IPS-15b (cell line): ENCODE measurements around the gene GCLM.
"Not testable (repeated sequence)": the region's sequence is repeated elsewhere in the genome, so short reads cannot be mapped to it uniquely, and the experiment has no call there.

Experiments used
- H3K27me3 ChIP-seq: one replicate; pipeline ENCODE4 v1.6.1; 2013; ENCODE audit warnings: low read length; ENCODE audit not compliant: control insufficient read depth, insufficient read depth
- H3K36me3 ChIP-seq: one replicate; pipeline ENCODE4 v1.6.1; 2013; ENCODE audit warnings: low read length; ENCODE audit not compliant: control insufficient read depth, insufficient read depth
- H3K4me1 ChIP-seq: one replicate; pipeline ENCODE4 v1.6.1; 2013; ENCODE audit warnings: mild to moderate bottlenecking, low read length; ENCODE audit not compliant: control insufficient read depth, insufficient read depth
- H3K4me3 ChIP-seq: one replicate; pipeline ENCODE4 v1.5.1; 2013; ENCODE audit warnings: low read depth, low read length
- H3K9ac ChIP-seq: one replicate; pipeline ENCODE4 v1.6.1; 2013; ENCODE audit warnings: low read depth, mild to moderate bottlenecking, low read length
- H3K9me3 ChIP-seq: one replicate; pipeline ENCODE4 v1.6.1; 2013; ENCODE audit warnings: mild to moderate bottlenecking, low read length; ENCODE audit not compliant: control insufficient read depth, insufficient read depth

The GCLM gene, protein sequence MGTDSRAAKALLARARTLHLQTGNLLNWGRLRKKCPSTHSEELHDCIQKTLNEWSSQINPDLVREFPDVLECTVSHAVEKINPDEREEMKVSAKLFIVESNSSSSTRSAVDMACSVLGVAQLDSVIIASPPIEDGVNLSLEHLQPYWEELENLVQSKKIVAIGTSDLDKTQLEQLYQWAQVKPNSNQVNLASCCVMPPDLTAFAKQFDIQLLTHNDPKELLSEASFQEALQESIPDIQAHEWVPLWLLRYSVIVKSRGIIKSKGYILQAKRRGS

DNA sequence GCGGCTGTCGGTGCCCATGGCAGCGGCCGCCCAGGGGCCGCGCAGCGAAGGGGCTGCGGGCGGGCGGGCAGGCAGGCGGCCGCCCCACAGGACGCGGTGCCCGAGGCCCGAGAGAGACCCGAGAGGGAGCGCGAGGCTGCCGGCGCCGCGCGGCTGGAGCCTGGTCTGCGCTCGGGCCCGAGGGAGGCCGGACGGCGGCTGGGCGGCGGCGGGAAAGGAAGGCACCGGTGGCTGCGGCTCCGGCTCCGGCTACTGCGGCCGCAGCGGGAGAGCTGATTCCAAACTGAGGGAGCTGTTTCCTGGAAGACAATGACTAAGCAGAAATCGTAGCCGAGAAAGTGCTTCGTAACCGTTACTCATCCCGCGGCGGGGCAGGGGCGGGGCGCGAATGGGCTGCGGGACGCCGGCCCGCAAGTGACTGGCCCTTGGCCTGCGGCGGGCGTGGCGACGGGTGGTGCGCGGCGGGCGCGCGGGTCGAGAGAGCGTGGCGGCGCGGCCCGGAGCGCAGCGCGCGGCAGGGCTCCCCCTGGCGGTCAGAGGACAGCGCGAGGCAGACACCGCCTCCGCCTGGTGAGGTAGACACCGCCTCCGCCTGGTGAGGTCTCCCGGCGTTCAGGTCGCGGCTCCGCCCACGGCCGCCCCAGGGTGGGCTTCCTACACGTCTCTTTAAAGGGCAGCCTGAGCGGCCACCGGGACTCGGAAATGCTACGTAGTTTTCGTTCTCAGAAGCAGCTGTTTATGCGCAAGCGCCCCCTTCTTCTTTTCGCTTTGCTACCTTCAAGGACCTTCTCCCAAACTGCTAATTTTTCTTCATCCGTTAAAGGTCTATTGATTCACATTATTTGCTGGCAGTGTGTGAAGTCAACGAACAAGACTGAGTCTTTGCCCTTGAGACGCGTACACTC is at the start of gene GCLM:
TSS of gene GCLM (minus strand) at position 285 of the 905 bp plus-strand sequence. CDS start at position 18, 267 bp downstream.
- H3K4me1 ChIP-seq: no peaks in the 10 kb centered on the region

GRCh38 chr1:93958726-93959100 is 49.5 kb upstream of the GCLM start:
- Histone ChIP-seq H3K27me3 (no peaks in the 10 kb centered on the region), H3K36me3 (no peaks in the 10 kb centered on the region), H3K4me3 (no peak overlapping the region), H3K9me3 (peaks cover 2% of the 10 kb centered on the region), H3K4me1 (no peaks in the 10 kb centered on the region), H3K9ac (no peak overlapping the region)

More for the DNA sequence above, at the start of gene GCLM:
- peak within 1 kb of the TSS; percentile 71 for H3K4me3 ChIP-seq
- H3K9me3 ChIP-seq: no peaks in the 10 kb centered on the region
- peak within 1 kb of the TSS; percentile 54 for H3K9ac ChIP-seq
- no peaks in the 10 kb centered on the region for H3K36me3 ChIP-seq
- H3K27me3 ChIP-seq: peaks cover 6% of the 10 kb centered on the region

- Histone ChIP-seq H3K4me1 (no peaks in the 10 kb centered on the region), H3K9ac (no peak overlapping the region), H3K36me3 (no peaks in the 10 kb centered on the region), H3K27me3 (no peaks in the 10 kb centered on the region), H3K9me3 (peaks cover 2% of the 10 kb centered on the region), H3K4me3 (no peak overlapping the region)
Measured at GRCh38 chr1:93958032-93958725, 48.9 kb upstream of the GCLM start.

DNA sequence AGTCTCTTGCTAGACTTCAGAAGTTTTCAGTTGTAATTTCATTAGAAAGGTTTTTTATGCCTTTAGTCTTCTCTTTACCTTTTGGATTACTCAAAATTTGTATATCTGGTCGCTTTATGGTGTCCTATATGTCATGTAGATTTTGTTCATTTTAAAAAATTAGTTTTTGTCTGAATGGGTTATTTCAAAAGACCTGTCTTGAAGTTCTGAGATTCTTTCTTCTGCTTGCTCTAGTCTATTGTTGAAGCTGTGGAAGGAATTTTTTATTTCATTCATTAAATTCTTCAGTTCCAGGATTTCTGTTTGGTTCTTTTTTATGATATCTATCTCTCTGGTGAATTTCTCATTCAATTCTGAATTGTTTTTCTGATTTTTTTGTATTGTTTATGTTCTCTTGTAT is 46.5 kb upstream of the GCLM start:
- Histone ChIP-seq H3K9ac (no peak overlapping the region), H3K27me3 (no peaks in the 10 kb centered on the region)

DNA sequence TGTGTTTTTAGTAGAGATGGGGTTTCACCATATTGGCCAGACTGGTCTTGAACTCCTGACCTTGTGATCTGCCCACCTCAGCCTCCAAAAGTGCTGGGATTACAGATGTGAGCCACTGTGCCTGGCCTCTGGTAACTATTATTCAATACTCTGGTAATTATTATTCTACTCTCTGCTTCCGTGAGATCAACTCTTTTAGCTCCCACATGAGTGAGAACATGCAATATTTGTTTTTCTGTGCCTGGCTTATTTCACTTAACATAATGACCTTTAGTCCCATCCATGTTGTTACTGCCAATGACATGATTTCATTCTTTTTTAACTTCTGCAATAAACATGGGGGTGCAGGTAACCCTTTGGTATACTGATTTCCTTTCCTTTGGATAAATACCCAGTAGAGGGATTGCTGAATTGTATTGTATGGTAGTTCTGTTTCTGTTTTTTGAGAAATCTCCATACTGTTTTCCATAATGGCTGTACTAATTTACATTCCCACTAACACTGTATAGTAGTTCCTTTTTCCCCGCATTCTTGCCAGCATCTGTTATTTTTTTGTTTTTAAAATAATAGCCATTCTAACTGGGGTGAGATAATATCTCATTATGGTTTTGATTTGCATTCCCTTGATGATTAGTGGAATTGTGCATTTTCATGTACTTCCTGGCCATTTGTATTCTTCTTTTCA is 37.9 kb upstream of the GCLM start:
- H3K4me1 ChIP-seq, H3K9ac ChIP-seq, H3K27me3 ChIP-seq, H3K4me3 ChIP-seq, H3K36me3 ChIP-seq, H3K9me3 ChIP-seq: not testable (repeated sequence)

More for the DNA sequence above, 46.5 kb upstream of the GCLM start:
- Histone ChIP-seq H3K4me3 (no peak overlapping the region), H3K36me3 (no peaks in the 10 kb centered on the region), H3K9me3 (peaks cover 5% of the 10 kb centered on the region), H3K4me1 (no peaks in the 10 kb centered on the region)

DNA sequence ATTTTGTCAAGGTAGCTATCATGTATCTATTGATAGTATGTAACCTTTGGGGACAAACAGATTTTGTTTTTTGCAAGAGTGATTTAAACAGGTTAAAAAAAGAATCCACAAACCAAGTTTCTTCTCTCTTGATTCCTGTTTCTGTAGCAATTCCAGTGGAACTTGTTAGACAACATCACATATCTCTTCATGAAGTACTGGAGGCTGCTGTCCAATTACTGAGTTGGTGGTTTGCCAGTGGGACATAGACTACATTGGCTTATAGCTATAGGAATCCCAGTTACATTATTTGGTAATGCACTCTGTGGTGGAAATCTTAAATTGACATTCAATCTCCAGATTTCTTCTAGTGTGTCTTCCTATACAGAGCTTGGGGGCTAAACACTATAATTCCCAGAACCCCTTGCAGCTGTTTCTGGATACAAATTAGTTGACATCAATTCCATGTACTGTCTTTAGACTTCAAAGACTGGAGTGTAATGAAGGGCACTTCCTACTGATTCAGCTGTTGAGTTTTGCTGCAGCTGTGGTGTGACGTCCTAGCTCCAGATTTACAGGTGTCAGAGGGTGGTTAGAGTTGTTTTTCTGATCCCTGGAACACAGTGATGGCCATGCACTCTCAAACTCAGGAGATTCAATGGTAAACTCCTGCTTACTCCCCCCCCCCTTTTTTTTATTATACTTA is 29.4 kb upstream of the GCLM start:
- no peak overlapping the region for H3K4me3 ChIP-seq
- no peaks in the 10 kb centered on the region for H3K9me3 ChIP-seq
- no peaks in the 10 kb centered on the region for H3K4me1 ChIP-seq
- H3K27me3 ChIP-seq: no peaks in the 10 kb centered on the region
- no peaks in the 10 kb centered on the region for H3K36me3 ChIP-seq
- H3K9ac ChIP-seq: no peak overlapping the region

GRCh38 chr1:93937997-93938396 is 28.8 kb upstream of the GCLM start:
- H3K36me3 ChIP-seq: no peaks in the 10 kb centered on the region
- no peak overlapping the region for H3K4me3 ChIP-seq
- no peaks in the 10 kb centered on the region for H3K4me1 ChIP-seq
- no peaks in the 10 kb centered on the region for H3K27me3 ChIP-seq
- H3K9ac ChIP-seq: no peak overlapping the region
- H3K9me3 ChIP-seq: no peaks in the 10 kb centered on the region

GRCh38 chr1:93925206-93925605 is 16.0 kb upstream of the GCLM start:
- H3K9me3 ChIP-seq: no peaks in the 10 kb centered on the region
- H3K4me3 ChIP-seq: no peak overlapping the region
- H3K27me3 ChIP-seq: no peaks in the 10 kb centered on the region
- H3K36me3 ChIP-seq: no peaks in the 10 kb centered on the region
- H3K9ac ChIP-seq: no peak overlapping the region
- H3K4me1 ChIP-seq: no peaks in the 10 kb centered on the region

DNA sequence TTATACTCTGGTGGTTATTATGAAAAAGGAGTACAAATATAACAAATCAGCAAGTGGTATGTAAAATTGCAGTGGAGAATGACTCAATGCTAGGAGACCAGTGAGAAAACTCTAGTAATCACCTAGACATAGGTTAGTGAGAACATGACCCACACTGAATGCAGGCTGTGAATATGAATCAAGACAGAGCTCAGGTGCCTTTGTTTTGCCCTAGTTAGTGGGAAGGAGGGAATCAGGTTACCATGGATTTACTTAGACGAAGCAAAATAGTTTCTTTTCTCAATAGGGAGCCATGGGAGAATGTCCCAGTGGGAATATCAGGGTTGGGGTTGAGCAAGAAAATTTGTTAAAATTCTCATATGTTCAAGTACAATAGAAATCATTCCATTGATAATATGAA is 10.6 kb upstream of the GCLM start:
- Histone ChIP-seq H3K36me3 (no peaks in the 10 kb centered on the region), H3K9ac (no peak overlapping the region), H3K27me3 (no peaks in the 10 kb centered on the region), H3K9me3 (peaks cover 5% of the 10 kb centered on the region), H3K4me3 (no peak overlapping the region), H3K4me1 (peaks cover 6% of the 10 kb centered on the region)

- no peak overlapping the region for H3K9ac ChIP-seq
- no peaks in the 10 kb centered on the region for H3K36me3 ChIP-seq
- no peaks in the 10 kb centered on the region for H3K27me3 ChIP-seq
- H3K4me3 ChIP-seq: no peak overlapping the region
- H3K9me3 ChIP-seq: peaks cover 5% of the 10 kb centered on the region
- H3K4me1 ChIP-seq: peaks cover 6% of the 10 kb centered on the region
Measured at GRCh38 chr1:93917302-93917701, 8.1 kb upstream of the GCLM start.

- H3K9ac ChIP-seq, H3K27me3 ChIP-seq, H3K4me1 ChIP-seq, H3K36me3 ChIP-seq, H3K9me3 ChIP-seq, H3K4me3 ChIP-seq: not testable (repeated sequence)
Measured at GRCh38 chr1:93910880-93911279, 1.6 kb upstream of the GCLM start.
